Activated naive CD4-positive, alpha-beta T cell treated with anti-CD3 and anti-CD28 coated beads, Interleukin-2, amount 50 U/mL, for 72 hours (primary cell): ENCODE results near the gene NT5C2. TPM values are rescaled to one million over a fixed set of nuclear protein-coding genes. Genes with fewer than 3 reads are reported as not detected.
"Not testable (repeated sequence)": the region's sequence is repeated elsewhere in the genome, so short reads cannot be mapped to it uniquely, and the experiment has no call there.

Experiments used
- ATAC-seq, 2 donors: fragments of 150-1000 bp; cut with Tn5 transposase; 2 replicates each; pipeline ENCODE4 v1.10.0; 2021; ENCODE audit warnings: mild to moderate bottlenecking in 2 of 2, moderate library complexity in 2 of 2
- DNase-seq, 2 donors: peaks; one replicate each; pipeline ENCODE4 v3.0.0; 2021 to 2022; ENCODE audit warnings: low spot score in 2 of 2
- H3K27ac Mint-ChIP-seq, 2 donors: one replicate each; pipeline ENCODE4 v1.8.0; 2022; ENCODE audit warnings: mild to moderate bottlenecking in 2 of 2, mixed read lengths in 2 of 2
- H3K36me3 Mint-ChIP-seq, 2 donors: one replicate each; pipeline ENCODE4 v1.8.0; 2022; ENCODE audit warnings: mixed read lengths in 2 of 2
- H3K9me3 Mint-ChIP-seq, 2 donors: one replicate each; pipeline ENCODE4 v1.8.0; 2022; ENCODE audit warnings: mixed read lengths in 2 of 2
- total RNA-seq, 2 donors: library from RNA; stranded (reverse); gene quantifications; one replicate each; pipeline ENCODE4 v1.2.3, GENCODE V29; 2022

NT5C2 gene
- total RNA-seq, 2 donors from 2014 or later, result 42.0 to 46.5 TPM

- H3K36me3 Mint-ChIP-seq, result peaks cover 0 to 4% of the 10 kb centered on the region in 2 donors
- DNase-seq (no peak), ATAC-seq (no peak)
- H3K27ac Mint-ChIP-seq, result no peak overlapping the region
- H3K9me3 Mint-ChIP-seq, result no peaks in the 10 kb centered on the region
Observed at GRCh38 chr10:103147645-103148044, 45.4 kb downstream of the NT5C2 start.

- H3K27ac Mint-ChIP-seq, result no peak overlapping the region
- DNase-seq (no peak), ATAC-seq (no peak)
- H3K36me3 Mint-ChIP-seq, result peaks cover 0 to 4% of the 10 kb centered on the region in 2 donors
- H3K9me3 Mint-ChIP-seq, result no peaks in the 10 kb centered on the region
Observed at GRCh38 chr10:103145860-103146466, 47.1 kb downstream of the NT5C2 start.

GRCh38 chr10:103145046-103145445 is 48.0 kb downstream of the NT5C2 start:
- DNase-seq (no peak), ATAC-seq (no peak)
- Mint-ChIP-seq H3K27ac (no peak overlapping the region), H3K36me3 (peaks cover 0 to 4% of the 10 kb centered on the region in 2 donors), H3K9me3 (no peaks in the 10 kb centered on the region)

- ATAC-seq, result no peak
- Mint-ChIP-seq H3K9me3 (no peaks in the 10 kb centered on the region), H3K27ac (no peak overlapping the region), H3K36me3 (peaks cover 0 to 4% of the 10 kb centered on the region in 2 donors)
- DNase-seq, result no peak
Observed at GRCh38 chr10:103144041-103144440, 49.0 kb downstream of the NT5C2 start.

GRCh38 chr10:103143641-103144040 is 49.4 kb downstream of the NT5C2 start:
- DNase-seq, H3K36me3 Mint-ChIP-seq, ATAC-seq, H3K27ac Mint-ChIP-seq, H3K9me3 Mint-ChIP-seq: not testable (repeated sequence)

GRCh38 chr10:103141950-103142349 is 51.1 kb downstream of the NT5C2 start:
- no peak overlapping the region for H3K27ac Mint-ChIP-seq
- H3K36me3 Mint-ChIP-seq, result peaks cover 0 to 4% of the 10 kb centered on the region in 2 donors
- ATAC-seq, result no peak
- DNase-seq, result no peak
- H3K9me3 Mint-ChIP-seq, result no peaks in the 10 kb centered on the region

GRCh38 chr10:103140469-103140868 is 52.6 kb downstream of the NT5C2 start:
- DNase-seq (no peak), ATAC-seq (no peak)
- H3K9me3 Mint-ChIP-seq, result peaks cover 0 to 5% of the 10 kb centered on the region in 2 donors
- peaks cover 0 to 9% of the 10 kb centered on the region in 2 donors for H3K36me3 Mint-ChIP-seq
- H3K27ac Mint-ChIP-seq, result no peak overlapping the region

- ATAC-seq (peak in 1 of 2 donors; percentile 17), DNase-seq (no peak)
- peaks cover 0 to 9% of the 10 kb centered on the region in 2 donors for H3K9me3 Mint-ChIP-seq
- H3K36me3 Mint-ChIP-seq, result peaks cover 0 to 16% of the 10 kb centered on the region in 2 donors
- H3K27ac Mint-ChIP-seq, result no peak overlapping the region
Observed at GRCh38 chr10:103139803-103140202, 53.3 kb downstream of the NT5C2 start.

- H3K9me3 Mint-ChIP-seq, result peaks cover 0 to 21% of the 10 kb centered on the region in 2 donors
- ATAC-seq (peak; percentile 53 to 77), DNase-seq (peak in 1 of 2 donors; percentile 67)
- peaks cover 15 to 37% of the 10 kb centered on the region in 2 donors for H3K36me3 Mint-ChIP-seq
- peak overlapping the region; percentile 63 to 77 for H3K27ac Mint-ChIP-seq
Observed at GRCh38 chr10:103135168-103135567, 57.9 kb downstream of the NT5C2 start.

GRCh38 chr10:103130910-103131309 is 62.2 kb downstream of the NT5C2 start:
- Mint-ChIP-seq H3K9me3 (peaks cover 0 to 18% of the 10 kb centered on the region in 2 donors), H3K36me3 (peaks cover 15 to 32% of the 10 kb centered on the region in 2 donors), H3K27ac (no peak overlapping the region)
- DNase-seq (no peak), ATAC-seq (no peak)

- H3K36me3 Mint-ChIP-seq, result peaks cover 15 to 26% of the 10 kb centered on the region in 2 donors
- peaks cover 0 to 16% of the 10 kb centered on the region in 2 donors for H3K9me3 Mint-ChIP-seq
- H3K27ac Mint-ChIP-seq, DNase-seq, ATAC-seq: not testable (repeated sequence)
Observed at GRCh38 chr10:103130180-103130579, 62.9 kb downstream of the NT5C2 start.

GRCh38 chr10:103127241-103127640 is 65.8 kb downstream of the NT5C2 start:
- DNase-seq, result no peak
- ATAC-seq, result no peak
- peaks cover 5 to 9% of the 10 kb centered on the region in 2 donors for H3K36me3 Mint-ChIP-seq
- no peak overlapping the region for H3K27ac Mint-ChIP-seq
- no peaks in the 10 kb centered on the region for H3K9me3 Mint-ChIP-seq

GRCh38 chr10:103125323-103126267 is 67.5 kb downstream of the NT5C2 start:
- ATAC-seq, result peak in 1 of 2 donors; percentile 53
- peak overlapping the region in 1 of 2 donors; percentile 12 for H3K27ac Mint-ChIP-seq

GRCh38 chr10:103124420-103125096 is 68.5 kb downstream of the NT5C2 start:
- peak; percentile 52 to 58 for ATAC-seq
- DNase-seq, result peak in 1 of 2 donors; percentile 27
- Mint-ChIP-seq H3K27ac (no peak overlapping the region), H3K36me3 (peaks cover 0 to 5% of the 10 kb centered on the region in 2 donors), H3K9me3 (no peaks in the 10 kb centered on the region)

More at GRCh38 chr10:103125323-103126267, 67.5 kb downstream of the NT5C2 start:
- Mint-ChIP-seq H3K9me3 (no peaks in the 10 kb centered on the region), H3K36me3 (peaks cover 0 to 5% of the 10 kb centered on the region in 2 donors)
- no peak for DNase-seq

- ATAC-seq, result no peak
- peaks cover 0 to 5% of the 10 kb centered on the region in 2 donors for H3K36me3 Mint-ChIP-seq
- no peaks in the 10 kb centered on the region for H3K9me3 Mint-ChIP-seq
- no peak for DNase-seq
- no peak overlapping the region for H3K27ac Mint-ChIP-seq
Observed at GRCh38 chr10:103123282-103124024, 69.6 kb downstream of the NT5C2 start.
